Measurements from ENCODE around the gene RPS27.
A peak's percentile ranks its signal among the peaks of the same experiment; 100 is the strongest.
"Not testable (repeated sequence)": the region's sequence is repeated elsewhere in the genome, so short reads cannot be mapped to it uniquely, and the experiment has no call there.

The RPS27 gene

GRCh38 chr1:153987621-153988020 is 2.9 kb upstream of the RPS27 start:
- no peak for DNase-seq

- DNase-seq, result peak; percentile 42
Measured at GRCh38 chr1:153991151-153991630, 629 bp downstream of the RPS27 start.

GRCh38 chr1:153991806-153992205 is 1.2 kb downstream of the RPS27 start:
- DNase-seq, result no peak

GRCh38 chr1:153995202-153995601 is 4.6 kb downstream of the RPS27 start:
- no peak for DNase-seq

GRCh38 chr1:153995640-153996039 is 5.1 kb downstream of the RPS27 start:
- DNase-seq, result no peak

GRCh38 chr1:153996882-153997281 is 6.3 kb downstream of the RPS27 start:
- not testable (repeated sequence) for DNase-seq

GRCh38 chr1:154000420-154000819 is 9.9 kb downstream of the RPS27 start:
- DNase-seq, result no peak

GRCh38 chr1:154006136-154006535 is 15.6 kb downstream of the RPS27 start:
- DNase-seq, result peak; percentile 19

GRCh38 chr1:154012129-154012528 is 21.6 kb downstream of the RPS27 start:
- DNase-seq, result no peak

- DNase-seq, result not testable (repeated sequence)
Measured at GRCh38 chr1:154012543-154012942, 22.0 kb downstream of the RPS27 start.

GRCh38 chr1:154014154-154014907 is 23.8 kb downstream of the RPS27 start:
- DNase-seq, result no peak

GRCh38 chr1:154019269-154019668 is 28.7 kb downstream of the RPS27 start:
- no peak for DNase-seq

GRCh38 chr1:154019940-154020339 is 29.4 kb downstream of the RPS27 start:
- no peak for DNase-seq

- DNase-seq, result not testable (repeated sequence)
Measured at GRCh38 chr1:154033697-154034096, 43.1 kb downstream of the RPS27 start.

Measured in inflammatory macrophage treated with lipopolysaccharide for 4 hours (primary cell).